Body of pancreas (tissue), 4 donors: ENCODE measurements around the gene DDA1.
A peak's percentile ranks its signal among the peaks of the same experiment; 100 is the strongest.

Experiments
- CTCF ChIP-seq, 7 experiments: fragments of 450-650 bp in 4 of 7; fragments of 200-600 bp in 3 of 7; sonication (generic) in 3 of 7; IDR thresholded peaks; one replicate each; pipeline ENCODE4 v1.5.1; 2016 to 2019; ENCODE audit warnings: antibody characterized with exemption in 7 of 7
- POLR2A ChIP-seq, 3 donors: fragments of 450-650 bp; IDR thresholded peaks; one replicate each; pipeline ENCODE4 v1.6.1; 2016; ENCODE audit warnings: antibody characterized with exemption in 3 of 3, mild to moderate bottlenecking in 2 of 3

GRCh38 chr19:17259934-17260333 is 49.4 kb upstream of the DDA1 start:
- TF ChIP-seq CTCF (IDR thresholded peaks at IDR 0.05) (no peak), POLR2A (IDR thresholded peaks at IDR 0.05) (peak in 1 of 3 donors; percentile 48)
